H9 (cell line): Measurements from ENCODE around the gene RBM19. TPM values are rescaled to one million over a fixed set of nuclear protein-coding genes. Genes with fewer than 3 reads are reported as not detected.

ENCODE experiments used
- DNase-seq: peaks from one replicate; pipeline ENCODE4 v3.0.0-alpha.2; 2017
- H2AFZ ChIP-seq: one replicate; pipeline ENCODE4 v1.6.1; 2013; ENCODE audit warnings: mild to moderate bottlenecking, low read length, control low read depth, moderate library complexity
- H2AK5ac ChIP-seq: 2 replicates; pipeline ENCODE4 v1.6.1; 2013; ENCODE audit warnings: low read length, control low read depth, mixed read lengths; ENCODE audit not compliant: insufficient read length
- H2BK120ac ChIP-seq: one replicate; pipeline ENCODE4 v1.6.1; 2013; ENCODE audit warnings: low read depth, mild to moderate bottlenecking, low read length, control low read depth, inconsistent platforms; ENCODE audit not compliant: poor library complexity, severe bottlenecking
- H2BK12ac ChIP-seq: 2 replicates; pipeline ENCODE4 v1.6.1; 2013; ENCODE audit warnings: low read length, control low read depth, mixed read lengths, low read depth; ENCODE audit not compliant: insufficient read length
- H2BK15ac ChIP-seq: 2 replicates; pipeline ENCODE4 v1.6.1; 2013; ENCODE audit warnings: low read depth, low read length, control low read depth
- H2BK20ac ChIP-seq: one replicate; pipeline ENCODE4 v1.6.1; 2013; ENCODE audit warnings: low read depth, mild to moderate bottlenecking, low read length, control low read depth, inconsistent platforms; ENCODE audit not compliant: poor library complexity, severe bottlenecking
- H2BK5ac ChIP-seq: 2 replicates; pipeline ENCODE4 v1.6.1; 2013; ENCODE audit warnings: low read length, control low read depth, mixed read lengths; ENCODE audit not compliant: insufficient read length
- H3K14ac ChIP-seq: 2 replicates; pipeline ENCODE4 v1.6.1; 2013; ENCODE audit warnings: low read length, control low read depth; ENCODE audit not compliant: insufficient read depth
- H3K18ac ChIP-seq: 2 replicates; pipeline ENCODE4 v1.6.1; 2013; ENCODE audit warnings: low read depth, mild to moderate bottlenecking, mixed read lengths, low read length, control low read depth; ENCODE audit not compliant: insufficient read length
- H3K23ac ChIP-seq: 2 replicates; pipeline ENCODE4 v1.6.1; 2013; ENCODE audit warnings: low read length, control low read depth, mixed read lengths, low read depth; ENCODE audit not compliant: insufficient read length
- H3K23me2 ChIP-seq: 2 replicates; pipeline ENCODE4 v1.6.1; 2013; ENCODE audit warnings: low read depth, mild to moderate bottlenecking, mixed read lengths, low read length, control low read depth; ENCODE audit not compliant: insufficient read length, poor library complexity, severe bottlenecking
- H3K27ac ChIP-seq: 2 replicates; pipeline ENCODE4 v1.5.1; 2013; ENCODE audit warnings: low read length, control low read depth, mixed read lengths, low read depth; ENCODE audit not compliant: insufficient read length
- H3K27me3 ChIP-seq: 2 replicates; pipeline ENCODE4 v1.6.1; 2013; ENCODE audit warnings: low read length, control low read depth, inconsistent platforms; ENCODE audit not compliant: insufficient read depth
- H3K4ac ChIP-seq: 2 replicates; pipeline ENCODE4 v1.6.1; 2013; ENCODE audit warnings: low read depth, mild to moderate bottlenecking, control low read depth, inconsistent platforms, low read length, moderate library complexity
- H3K4me1 ChIP-seq: 2 replicates; pipeline ENCODE4 v1.6.1; 2013; ENCODE audit warnings: low read length, control low read depth, inconsistent platforms; ENCODE audit not compliant: insufficient read depth
- H3K4me2 ChIP-seq: 2 replicates; pipeline ENCODE4 v1.6.1; 2013; ENCODE audit warnings: low read length, control low read depth, mixed read lengths; ENCODE audit not compliant: insufficient read length, insufficient read depth
- H3K56ac ChIP-seq: 2 replicates; pipeline ENCODE4 v1.6.1; 2013; ENCODE audit warnings: low read depth, mild to moderate bottlenecking, mixed read lengths, low read length, control low read depth; ENCODE audit not compliant: insufficient read length
- H3K79me1 ChIP-seq: 2 replicates; pipeline ENCODE4 v1.6.1; 2013; ENCODE audit warnings: low read depth, mild to moderate bottlenecking, moderate library complexity, low read length, control low read depth, inconsistent platforms; ENCODE audit not compliant: insufficient read depth, poor library complexity, severe bottlenecking
- H3K79me2 ChIP-seq: 2 replicates; pipeline ENCODE4 v1.6.1; 2013; ENCODE audit warnings: low read length, control low read depth, inconsistent platforms; ENCODE audit not compliant: insufficient read depth
- H3K9ac ChIP-seq: 2 replicates; pipeline ENCODE4 v1.6.1; 2013; ENCODE audit warnings: low read length, control low read depth, mixed read lengths; ENCODE audit not compliant: insufficient read length; ENCODE audit errors: extremely low read depth
- H3K9me3 ChIP-seq: one replicate; pipeline ENCODE4 v1.6.1; 2013; ENCODE audit warnings: low read depth, low read length, inconsistent platforms; ENCODE audit not compliant: control insufficient read depth
- H3T11ph ChIP-seq: one replicate; pipeline ENCODE4 v1.6.1; 2013; ENCODE audit warnings: mild to moderate bottlenecking, low read length, control low read depth, inconsistent platforms
- H4K20me1 ChIP-seq: one replicate; pipeline ENCODE4 v1.6.1; 2013; ENCODE audit not compliant: control insufficient read depth, insufficient read length, insufficient read depth
- H4K5ac ChIP-seq: 2 replicates; pipeline ENCODE4 v1.6.1; 2013; ENCODE audit warnings: low read depth, mild to moderate bottlenecking, mixed read lengths, low read length, control low read depth; ENCODE audit not compliant: insufficient read length
- H4K8ac ChIP-seq: replicated peaks from 2 replicates; pipeline ENCODE4 v1.6.1; 2013; ENCODE audit warnings: low read length, control low read depth, mixed read lengths, low read depth; ENCODE audit not compliant: insufficient read length
- H4K91ac ChIP-seq: 2 replicates; pipeline ENCODE4 v1.6.1; 2013; ENCODE audit warnings: low read depth, mild to moderate bottlenecking, moderate library complexity, mixed read lengths, low read length, control low read depth; ENCODE audit not compliant: insufficient read length
- H3K27ac Mint-ChIP-seq, 3 experiments: 2 replicates in 2 of 3; 3 replicates in 1 of 3; pipeline ENCODE4 v1.8.0; 2020 to 2021; ENCODE audit warnings: mixed read lengths in 3 of 3, mild to moderate bottlenecking in 1 of 3, moderate library complexity in 1 of 3
- H3K27me3 Mint-ChIP-seq: 2 replicates; pipeline ENCODE4 v1.8.0; 2021; ENCODE audit warnings: low read depth, mild to moderate bottlenecking, moderate library complexity, mixed read lengths
- H3K36me3 Mint-ChIP-seq, 3 experiments: 2 replicates in 2 of 3; 3 replicates in 1 of 3; pipeline ENCODE4 v1.8.0; 2020 to 2021; ENCODE audit warnings: low read depth in 3 of 3, mixed read lengths in 3 of 3; ENCODE audit not compliant: insufficient read depth in 1 of 3
- H3K4me1 Mint-ChIP-seq, 2 experiments: 2 replicates each; pipeline ENCODE4 v1.8.0; 2020; ENCODE audit warnings: mixed read lengths in 2 of 2
- H3K4me3 Mint-ChIP-seq, 2 experiments: 2 replicates in 1 of 2; 3 replicates in 1 of 2; pipeline ENCODE4 v1.8.0; 2020 to 2021; ENCODE audit warnings: mild to moderate bottlenecking in 2 of 2, mixed read lengths in 2 of 2, moderate library complexity in 1 of 2
- H3K9me3 Mint-ChIP-seq, 2 experiments: 2 replicates in 1 of 2; 3 replicates in 1 of 2; pipeline ENCODE4 v1.8.0; 2020; ENCODE audit warnings: mild to moderate bottlenecking in 2 of 2, mixed read lengths in 2 of 2, moderate library complexity in 1 of 2
- CTCF ChIP-seq: fragments of 200-600 bp; sonication (generic); conservative IDR thresholded peaks from 3 replicates; pipeline ENCODE4 v1.8.0; 2021; ENCODE audit warnings: antibody characterized with exemption, mild to moderate bottlenecking
- WGBS: extraction: QIAGEN DNeasy Blood & Tissue Kit; methylation state at CpG from one replicate; pipeline ENCODE4 v1.1.7; 2013; ENCODE audit warnings: missing lambda C conversion rate, low lambda C conversion rate, mixed read lengths; ENCODE audit not compliant: insufficient read length; ENCODE audit errors: extremely low coverage; 5-methylcytosine and 5-hydroxymethylcytosine counted together
- total RNA-seq: library from RNA; stranded (reverse); gene quantifications from 2 replicates; pipeline ENCODE4 v1.2.1, GENCODE V29; 2021

RBM19 gene
- total RNA-seq, 1 experiment from 2014 or later = 32.2 TPM

DNA sequence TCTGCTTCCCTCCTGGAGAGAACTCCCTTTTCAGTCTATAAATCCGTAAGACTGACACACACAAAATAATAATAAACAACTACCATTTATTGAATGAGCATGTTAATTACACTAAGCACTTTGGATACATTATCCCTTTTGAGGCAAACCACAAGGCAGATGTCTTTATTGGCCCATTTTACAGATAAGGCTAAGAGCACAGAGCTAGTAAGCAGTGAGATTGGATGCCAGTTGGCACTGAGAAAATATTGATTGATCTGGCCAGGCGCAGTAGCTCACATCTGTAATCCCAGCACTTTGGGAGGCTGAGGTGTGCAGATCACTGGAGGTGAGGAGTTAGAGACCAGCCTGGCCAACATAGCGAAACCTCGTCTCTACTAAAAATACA lies 21.9 kb upstream of the RBM19 start:
- no peak overlapping the region for H3K27ac ChIP-seq
- H3K4me1 Mint-ChIP-seq = peaks cover 3% of the 10 kb centered on the region in 2 experiments; a peak in 3 of 4 replicates
- H4K8ac ChIP-seq = no peak overlapping the region
- H2AFZ ChIP-seq = no peak overlapping the region
- DNase-seq = no peak
- no CpG with 5 or more reads among the region's 4 CpGs for WGBS
- no peaks in the 10 kb centered on the region for H3K79me1 ChIP-seq
- H3K23me2 ChIP-seq = no peaks in the 10 kb centered on the region
- no peak overlapping the region for H4K5ac ChIP-seq
- no peak overlapping the region for H2AK5ac ChIP-seq
- no peaks in the 10 kb centered on the region for H3K4me1 ChIP-seq
- no peak overlapping the region for H3K18ac ChIP-seq
- H3K14ac ChIP-seq = no peak overlapping the region
- no peak overlapping the region for H3K4ac ChIP-seq
- H3K4me2 ChIP-seq = no peak overlapping the region
- H3T11ph ChIP-seq = no peak overlapping the region
- no peak overlapping the region for H3K4me3 Mint-ChIP-seq
- no peak overlapping the region for H2BK15ac ChIP-seq
- H4K91ac ChIP-seq = no peak overlapping the region
- no peak overlapping the region for H2BK20ac ChIP-seq
- no peak overlapping the region for H2BK120ac ChIP-seq
- H3K9me3 ChIP-seq = no peaks in the 10 kb centered on the region
- no peak overlapping the region for H3K9ac ChIP-seq
- H2BK12ac ChIP-seq = no peak overlapping the region
- H3K9me3 Mint-ChIP-seq = no peaks in the 10 kb centered on the region
- H4K20me1 ChIP-seq = no peaks in the 10 kb centered on the region
- peaks cover 64% of the 10 kb centered on the region for H3K27me3 Mint-ChIP-seq
- no peak overlapping the region; a peak in 1 of 7 replicates for H3K27ac Mint-ChIP-seq
- H3K56ac ChIP-seq = no peak overlapping the region
- no peaks in the 10 kb centered on the region for H3K27me3 ChIP-seq
- no peaks in the 10 kb centered on the region for H3K79me2 ChIP-seq
- no peak overlapping the region for H3K23ac ChIP-seq
- no peak for TF ChIP-seq CTCF
- H3K36me3 Mint-ChIP-seq = no peaks in the 10 kb centered on the region
- H2BK5ac ChIP-seq = no peak overlapping the region
